Caco-2 (cell line): Measurements from ENCODE around the gene HELLS. TPM values are rescaled to one million over a fixed set of nuclear protein-coding genes. Genes with fewer than 3 reads are reported as not detected.
"Not testable (repeated sequence)": the region's sequence is repeated elsewhere in the genome, so short reads cannot be mapped to it uniquely, and the experiment has no call there.

ENCODE experiments used
- BruUV-seq: library from RNA; stranded (reverse); fragments of 400-500 nt; replicated peaks from 2 replicates; lab custom pipeline; 2021; lab: Mats Ljungman, UMichigan
- CTCF ChIA-PET: fragments of 300-600 bp; sonication (Branson Sonifier 250); formaldehyde crosslinking; loops from one replicate; lab custom pipeline; 2022; ENCODE audit warnings: antibody characterized with exemption; lab: Charles Lee
- POLR2A ChIA-PET: fragments of 300-600 bp; sonication (Branson Sonifier 250); formaldehyde crosslinking; loops from one replicate; lab custom pipeline; 2022; ENCODE audit warnings: antibody characterized with exemption; lab: Charles Lee
- DNase-seq, 2 experiments: peaks; one replicate each; pipeline versions ENCODE4 v3.0.0 to v3.0.0-alpha.2; 2020 to 2022
- H3K27me3 ChIP-seq: replicated peaks from 2 replicates; pipeline ENCODE4 v1.6.0; 2011; ENCODE audit warnings: low read length; ENCODE audit not compliant: control insufficient read depth, insufficient read depth
- H3K36me3 ChIP-seq: 2 replicates; pipeline ENCODE4 v1.5.1; 2011; ENCODE audit warnings: low read length; ENCODE audit not compliant: control insufficient read depth, insufficient read depth
- H3K4me1 ChIP-seq: fragments of 250-450 bp; sonication (Bioruptor Pico); 2 replicates; pipeline ENCODE4 v1.5.1; 2020; ENCODE audit warnings: mild to moderate bottlenecking
- H3K4me3 ChIP-seq: 2 replicates; pipeline ENCODE4 v1.5.1; 2011; ENCODE audit warnings: low read depth, mild to moderate bottlenecking, control low read depth, low read length
- H3K9me3 ChIP-seq: fragments of 250-450 bp; sonication (Bioruptor Pico); 2 replicates; pipeline ENCODE4 v1.5.1; 2020; ENCODE audit warnings: mild to moderate bottlenecking, moderate library complexity
- H3K27ac Mint-ChIP-seq: one replicate; pipeline ENCODE4 v1.8.0; 2022; ENCODE audit warnings: mixed read lengths; ENCODE audit not compliant: unreplicated experiment
- H3K27me3 Mint-ChIP-seq: one replicate; pipeline ENCODE4 v1.8.0; 2022; ENCODE audit warnings: mixed read lengths; ENCODE audit not compliant: insufficient read depth, unreplicated experiment
- H3K36me3 Mint-ChIP-seq: one replicate; pipeline ENCODE4 v1.8.0; 2022; ENCODE audit warnings: mild to moderate bottlenecking, mixed read lengths; ENCODE audit not compliant: insufficient read depth, unreplicated experiment
- H3K4me1 Mint-ChIP-seq: one replicate; pipeline ENCODE4 v1.8.0; 2022; ENCODE audit warnings: low read depth, mixed read lengths; ENCODE audit not compliant: unreplicated experiment
- H3K4me3 Mint-ChIP-seq: one replicate; pipeline ENCODE4 v1.8.0; 2022; ENCODE audit warnings: mild to moderate bottlenecking, moderate library complexity, mixed read lengths; ENCODE audit not compliant: unreplicated experiment
- H3K9me3 Mint-ChIP-seq: one replicate; pipeline ENCODE4 v1.8.0; 2022; ENCODE audit warnings: mixed read lengths; ENCODE audit not compliant: unreplicated experiment
- intact Hi-C: fragments of 100-400 bp; cut with micrococcal nuclease; formaldehyde crosslinking; loops from one replicate; pipeline ENCODE4 v1.10.0; 2022; ENCODE audit not compliant: unreplicated experiment
- total RNA-seq: library from RNA; stranded (reverse); gene quantifications from 2 replicates; pipeline ENCODE4 v1.2.3, GENCODE V29; 2022
- TF ChIP-seq, protein P1 (sequence below), 2 experiments: fragments of 200-600 bp in 1 of 2; IDR thresholded peaks; 1 replicate in 1 of 2; 2 replicates in 1 of 2; pipeline versions ENCODE4 v1.5.1 to v1.8.0; 2011 to 2022; ENCODE audit warnings: antibody characterized with exemption in 1 of 2, control low read depth in 1 of 2, inconsistent platforms in 1 of 2, low read depth in 1 of 2, low read length in 1 of 2, mild to moderate bottlenecking in 1 of 2, moderate library complexity in 1 of 2; ENCODE audit not compliant: insufficient read depth in 1 of 2, severe bottlenecking in 1 of 2, unreplicated experiment in 1 of 2

Gene HELLS
- total RNA-seq, 1 experiment from 2014 or later = 189 TPM

DNA sequence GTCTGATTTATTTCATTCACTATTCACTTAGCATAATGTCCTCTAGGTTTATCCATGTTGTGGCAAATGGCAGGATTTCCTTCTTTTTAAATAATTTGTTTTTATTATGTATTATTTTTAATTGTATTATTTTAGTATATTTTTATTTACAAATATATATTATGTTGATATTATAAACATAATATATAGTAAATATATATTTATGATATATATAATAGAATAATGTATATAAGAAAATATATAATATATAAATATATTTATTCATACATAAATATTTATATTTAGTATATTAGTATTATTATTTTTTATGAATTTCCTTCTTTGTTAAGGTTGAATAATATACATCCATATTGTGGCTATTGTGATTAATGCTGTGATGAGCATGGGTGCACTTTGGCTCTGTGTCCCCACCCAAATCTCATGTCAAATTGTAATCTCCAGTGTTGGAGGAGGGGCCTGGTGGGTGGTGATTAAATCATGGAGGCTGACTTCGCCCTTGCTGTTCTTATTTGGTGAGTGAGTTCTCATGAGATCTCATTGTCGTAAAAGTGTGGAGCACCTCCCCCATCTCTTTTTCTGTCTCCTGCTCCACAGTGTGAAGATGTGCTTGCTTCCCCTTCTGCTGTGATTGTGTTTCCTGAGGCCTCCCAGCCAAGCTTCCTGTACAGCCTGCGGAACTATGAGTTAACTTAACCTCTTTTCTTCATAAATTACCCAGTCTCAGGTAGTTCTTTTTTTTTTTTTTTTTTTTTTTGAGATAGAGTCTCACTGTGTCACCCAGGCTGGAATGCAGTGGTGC lies 85.7 kb downstream of the HELLS start:
- CTCF ChIA-PET = no interaction called here
- peaks cover 16% of the 10 kb centered on the region for H3K9me3 Mint-ChIP-seq

DNA sequence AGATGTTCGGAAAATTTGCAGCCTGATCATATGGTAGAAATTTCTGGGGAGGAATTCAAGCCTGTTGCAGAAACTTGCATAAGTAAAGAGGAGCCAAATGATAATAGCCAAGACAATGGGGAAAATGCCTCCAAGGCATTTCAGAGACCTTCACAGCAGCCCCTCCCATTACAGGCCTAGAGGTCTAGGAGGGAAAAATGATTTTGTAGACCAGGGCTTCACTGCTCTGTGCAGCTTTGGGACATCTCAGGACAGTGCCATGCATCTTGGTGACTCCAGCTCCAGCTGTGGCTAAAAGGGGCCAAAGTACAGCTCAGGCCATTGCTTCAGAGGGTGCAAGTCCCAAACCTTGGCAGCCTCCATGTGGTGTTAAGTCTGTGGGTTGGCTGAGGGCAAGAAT lies 87.4 kb downstream of the HELLS start:
- ChIA-PET POLR2A (no interaction called here), CTCF (no interaction called here)
- BruUV-seq = no TSS peak
- Histone ChIP-seq H3K4me3 (no peak overlapping the region), H3K4me1 (peaks cover 19% of the 10 kb centered on the region), H3K27me3 (no peaks in the 10 kb centered on the region), H3K36me3 (no peaks in the 10 kb centered on the region), H3K9me3 (peaks cover 22% of the 10 kb centered on the region)
- peaks cover 29% of the 10 kb centered on the region for H3K9me3 Mint-ChIP-seq
- H3K4me3 Mint-ChIP-seq = no peak overlapping the region
- TF ChIP-seq, protein P1, sequence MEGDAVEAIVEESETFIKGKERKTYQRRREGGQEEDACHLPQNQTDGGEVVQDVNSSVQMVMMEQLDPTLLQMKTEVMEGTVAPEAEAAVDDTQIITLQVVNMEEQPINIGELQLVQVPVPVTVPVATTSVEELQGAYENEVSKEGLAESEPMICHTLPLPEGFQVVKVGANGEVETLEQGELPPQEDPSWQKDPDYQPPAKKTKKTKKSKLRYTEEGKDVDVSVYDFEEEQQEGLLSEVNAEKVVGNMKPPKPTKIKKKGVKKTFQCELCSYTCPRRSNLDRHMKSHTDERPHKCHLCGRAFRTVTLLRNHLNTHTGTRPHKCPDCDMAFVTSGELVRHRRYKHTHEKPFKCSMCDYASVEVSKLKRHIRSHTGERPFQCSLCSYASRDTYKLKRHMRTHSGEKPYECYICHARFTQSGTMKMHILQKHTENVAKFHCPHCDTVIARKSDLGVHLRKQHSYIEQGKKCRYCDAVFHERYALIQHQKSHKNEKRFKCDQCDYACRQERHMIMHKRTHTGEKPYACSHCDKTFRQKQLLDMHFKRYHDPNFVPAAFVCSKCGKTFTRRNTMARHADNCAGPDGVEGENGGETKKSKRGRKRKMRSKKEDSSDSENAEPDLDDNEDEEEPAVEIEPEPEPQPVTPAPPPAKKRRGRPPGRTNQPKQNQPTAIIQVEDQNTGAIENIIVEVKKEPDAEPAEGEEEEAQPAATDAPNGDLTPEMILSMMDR (IDR thresholded peaks at IDR 0.05; ENCODE audit: insufficient read depth in 1 of 2, low read depth in 1 of 2, low read length in 1 of 2, severe bottlenecking in 1 of 2, unreplicated experiment in 1 of 2) = no peak
- H3K4me1 Mint-ChIP-seq = peaks cover 8% of the 10 kb centered on the region
- no peak for DNase-seq
- peaks cover 13% of the 10 kb centered on the region for H3K36me3 Mint-ChIP-seq
- no peaks in the 10 kb centered on the region for H3K27me3 Mint-ChIP-seq
- intact Hi-C loops = loop anchor here (5.0 kb wide), 1 partner anchor 49 kb away; the partner anchor contains the start of gene CYP2C18
- H3K27ac Mint-ChIP-seq = no peak overlapping the region

More for the DNA sequence above, 85.7 kb downstream of the HELLS start:
- no peaks in the 10 kb centered on the region for H3K27me3 ChIP-seq
- no TSS peak for BruUV-seq
- H3K9me3 ChIP-seq = peaks cover 19% of the 10 kb centered on the region
- POLR2A ChIA-PET = no interaction called here
- no peaks in the 10 kb centered on the region for H3K36me3 ChIP-seq
- DNase-seq = no peak
- Mint-ChIP-seq H3K27me3 (no peaks in the 10 kb centered on the region), H3K4me1 (peaks cover 17% of the 10 kb centered on the region), H3K27ac (no peak overlapping the region), H3K36me3 (peaks cover 19% of the 10 kb centered on the region), H3K4me3 (no peak overlapping the region)
- H3K4me3 ChIP-seq = no peak overlapping the region
- intact Hi-C loops = loop anchor here (5.0 kb wide), 1 partner anchor 51 kb away; the partner anchor contains the start of gene CYP2C18
- TF ChIP-seq, protein P1 (IDR thresholded peaks at IDR 0.05; ENCODE audit: insufficient read depth in 1 of 2, low read depth in 1 of 2, low read length in 1 of 2, severe bottlenecking in 1 of 2, unreplicated experiment in 1 of 2) = no peak
- H3K4me1 ChIP-seq = peaks cover 34% of the 10 kb centered on the region

DNA sequence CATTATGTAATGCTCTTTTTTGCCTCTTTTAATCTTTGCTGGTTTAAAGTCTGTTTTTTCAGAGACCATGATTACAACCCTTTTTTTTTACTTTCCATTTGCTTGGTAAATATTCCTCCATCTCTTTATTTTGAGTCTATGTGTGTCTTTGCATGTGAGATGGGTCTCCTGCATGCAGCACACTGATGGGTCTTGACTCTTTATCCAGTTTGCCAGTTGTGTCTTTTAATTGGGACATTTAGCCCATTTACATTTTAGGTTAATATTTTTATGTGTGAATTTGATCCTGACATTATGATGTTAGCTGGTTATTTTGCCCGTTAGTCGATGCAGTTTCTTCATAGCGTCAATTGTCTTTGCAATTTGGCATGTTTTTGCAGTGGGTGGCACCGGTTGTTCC lies 92.5 kb downstream of the HELLS start:
- H3K27ac Mint-ChIP-seq, DNase-seq, H3K4me3 ChIP-seq, intact Hi-C loops, H3K36me3 Mint-ChIP-seq, H3K27me3 ChIP-seq, POLR2A ChIA-PET, BruUV-seq, H3K36me3 ChIP-seq, H3K4me3 Mint-ChIP-seq, H3K4me1 ChIP-seq, CTCF ChIA-PET, H3K27me3 Mint-ChIP-seq, H3K4me1 Mint-ChIP-seq: not testable (repeated sequence)
- H3K9me3 ChIP-seq = peaks cover 20% of the 10 kb centered on the region
- H3K9me3 Mint-ChIP-seq = peaks cover 28% of the 10 kb centered on the region
